GM18520 (cell line): ENCODE measurements around the gene ZP3.
"Not testable (repeated sequence)": the region's sequence is repeated elsewhere in the genome, so short reads cannot be mapped to it uniquely, and the experiment has no call there.

ENCODE experiments used
- ATAC-seq: cut with Tn5 transposase; IDR thresholded peaks from one replicate; pipeline ENCODE4 v1.9.1; 2021; ENCODE audit not compliant: unreplicated experiment

Gene ZP3

DNA sequence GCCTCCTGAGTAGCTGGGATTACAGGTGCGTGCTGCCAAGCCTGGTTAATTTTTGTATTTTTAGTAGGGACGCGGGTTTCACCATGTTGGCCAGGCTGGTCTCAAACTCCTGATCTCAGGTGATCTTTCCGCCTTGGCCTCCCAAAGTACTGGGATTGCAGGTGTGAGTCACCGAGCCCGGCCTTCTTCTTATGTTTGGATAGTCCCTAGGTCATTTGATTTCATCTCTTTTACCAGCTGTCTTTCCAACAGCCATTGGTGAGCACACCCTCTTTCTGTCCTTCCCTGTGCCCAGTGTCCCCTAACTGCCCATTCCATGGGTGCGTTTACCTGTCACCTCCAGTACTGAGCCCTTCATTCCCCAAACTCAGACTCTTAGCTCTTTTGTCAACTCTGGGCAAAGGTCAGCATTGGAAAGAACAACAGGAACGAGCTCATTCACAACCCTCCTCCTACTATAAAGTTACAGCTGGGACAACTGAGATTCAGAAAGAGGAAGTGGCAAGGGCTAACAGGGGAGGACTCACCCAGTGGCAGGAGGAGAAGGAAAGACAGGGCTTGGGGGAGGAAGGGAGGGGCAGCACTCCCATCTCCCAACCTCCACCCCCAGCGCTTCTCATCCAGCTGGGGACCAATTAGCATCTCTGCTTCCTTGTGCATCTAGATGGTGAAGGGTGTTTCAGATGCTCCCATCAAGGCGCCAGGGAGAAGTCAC is 20.8 kb upstream of the ZP3 start:
- ATAC-seq = no peak

DNA sequence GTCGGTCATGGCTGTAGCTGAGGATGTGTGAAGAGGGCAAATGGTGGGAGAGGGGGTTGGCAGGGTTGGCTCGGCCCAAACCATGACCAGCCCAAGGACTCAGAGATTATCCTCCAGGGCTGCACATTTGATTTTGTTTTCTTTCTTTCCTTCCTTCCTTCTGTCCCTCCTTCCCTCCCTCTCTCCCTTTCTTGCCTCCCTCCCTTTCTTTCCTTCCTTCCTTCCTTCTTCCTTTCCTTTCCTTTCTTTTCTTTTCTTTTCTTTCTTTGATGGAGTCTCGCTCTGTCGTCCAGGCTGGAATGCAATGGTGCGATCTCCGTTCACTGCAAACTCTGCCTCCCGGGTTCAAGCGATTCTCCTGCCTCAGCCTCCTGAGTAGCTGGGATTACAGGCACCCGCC is 19.0 kb upstream of the ZP3 start:
- ATAC-seq = no peak

DNA sequence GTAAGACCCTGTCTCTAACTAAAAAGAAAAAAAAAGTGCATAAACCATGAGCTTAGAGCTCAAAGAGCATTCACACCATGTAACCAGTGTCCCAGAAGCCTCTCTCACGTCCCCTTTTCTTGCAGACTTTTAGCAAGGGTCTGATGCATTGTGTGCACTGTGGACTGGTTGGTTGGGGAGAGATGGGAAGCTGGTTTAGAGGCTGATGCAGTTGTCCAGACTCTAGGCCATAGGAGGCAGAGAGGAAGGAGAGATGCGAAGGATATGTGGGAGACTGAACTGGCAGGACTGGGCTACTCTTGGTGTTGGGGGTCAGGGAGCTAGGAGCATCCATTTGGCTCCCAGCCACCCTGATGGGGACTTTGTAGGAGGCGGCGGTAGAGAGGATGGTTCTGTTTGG is 17.0 kb upstream of the ZP3 start:
- no peak for ATAC-seq

DNA sequence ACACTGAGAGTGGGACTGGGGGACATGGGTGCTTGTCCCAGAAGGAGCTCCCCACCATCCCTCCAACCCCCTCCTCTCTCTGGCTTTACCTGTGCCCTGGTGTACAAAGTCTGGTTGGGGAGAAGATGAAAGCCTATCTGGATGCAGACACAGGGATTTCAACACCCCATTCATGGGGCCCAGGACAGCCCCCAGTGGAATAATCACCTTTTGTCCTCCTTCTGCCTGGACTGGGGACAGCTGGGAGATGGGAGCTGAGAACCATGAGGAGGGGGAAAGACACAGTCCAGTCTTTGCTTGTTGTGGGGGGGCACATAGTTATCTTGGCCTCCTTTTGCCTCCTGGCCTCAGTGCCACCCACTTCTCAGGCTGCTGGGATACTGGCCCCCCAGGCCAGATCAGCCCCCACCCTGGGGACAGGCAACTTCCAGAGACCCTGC is 16.6 kb upstream of the ZP3 start:
- no peak for ATAC-seq

DNA sequence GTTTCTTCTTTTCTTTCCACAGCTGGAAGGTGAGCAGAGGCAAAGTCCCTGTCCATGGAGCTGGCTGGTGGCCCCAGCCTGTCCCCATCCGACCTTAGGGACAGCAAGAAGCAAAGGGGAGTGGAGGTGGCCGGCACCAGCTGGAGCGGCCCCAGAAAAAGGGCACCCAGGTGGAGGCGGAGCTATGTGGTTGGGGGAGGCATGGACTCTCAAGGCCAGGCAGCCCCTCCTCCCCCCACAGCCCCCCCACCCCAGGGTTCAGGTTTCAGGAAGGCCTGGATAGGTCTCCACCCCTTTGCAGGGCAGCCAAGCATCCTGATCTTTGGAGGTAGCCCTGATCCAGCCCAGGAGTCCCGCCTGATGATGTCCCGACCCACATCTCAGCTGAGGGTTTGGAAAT is 15.2 kb upstream of the ZP3 start, which contains the start of gene SSC4D:
Gene SSC4D, minus strand, starts transcription at position 161 of the 400 bp plus-strand sequence. CDS start 5,258 bp downstream, outside the sequence.
- no peak for ATAC-seq

DNA sequence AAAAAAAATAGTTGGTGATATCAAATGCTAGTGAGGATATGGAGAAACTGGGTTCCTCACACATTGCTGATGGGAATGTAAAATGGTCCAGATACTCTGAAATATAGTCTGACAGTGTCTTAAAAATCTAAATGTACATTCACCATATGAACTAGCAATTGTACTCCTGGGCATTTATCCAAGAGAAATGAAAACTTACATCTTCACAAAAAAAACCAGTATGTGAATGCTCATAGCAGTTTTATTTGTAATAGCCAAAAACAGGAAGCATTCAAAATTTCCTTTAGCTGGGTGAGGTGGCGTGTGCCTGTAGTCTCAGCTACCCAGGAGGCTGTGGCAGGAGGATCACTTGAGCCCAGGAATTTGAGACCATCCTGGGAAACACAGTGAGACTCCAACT is 13.1 kb upstream of the ZP3 start:
- no peak for ATAC-seq

DNA sequence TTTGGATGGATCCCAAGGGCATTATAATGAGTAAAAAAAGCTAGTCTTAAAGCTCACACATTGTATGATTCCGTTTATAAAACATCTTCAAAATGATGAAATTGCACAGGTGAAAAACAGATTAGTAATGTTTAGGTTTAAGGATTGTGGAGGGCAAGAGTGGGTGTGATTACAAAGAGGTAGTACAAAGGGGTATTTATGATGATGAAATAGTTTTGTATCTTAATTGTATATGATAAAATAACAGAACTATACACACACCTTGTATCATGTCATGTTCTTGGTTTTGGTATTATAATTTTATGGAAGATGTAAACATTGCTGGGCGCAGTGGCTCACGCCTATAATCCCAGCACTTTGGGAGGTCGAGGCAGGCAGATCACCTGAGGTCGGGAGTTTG is 12.5 kb upstream of the ZP3 start:
- no peak for ATAC-seq

DNA sequence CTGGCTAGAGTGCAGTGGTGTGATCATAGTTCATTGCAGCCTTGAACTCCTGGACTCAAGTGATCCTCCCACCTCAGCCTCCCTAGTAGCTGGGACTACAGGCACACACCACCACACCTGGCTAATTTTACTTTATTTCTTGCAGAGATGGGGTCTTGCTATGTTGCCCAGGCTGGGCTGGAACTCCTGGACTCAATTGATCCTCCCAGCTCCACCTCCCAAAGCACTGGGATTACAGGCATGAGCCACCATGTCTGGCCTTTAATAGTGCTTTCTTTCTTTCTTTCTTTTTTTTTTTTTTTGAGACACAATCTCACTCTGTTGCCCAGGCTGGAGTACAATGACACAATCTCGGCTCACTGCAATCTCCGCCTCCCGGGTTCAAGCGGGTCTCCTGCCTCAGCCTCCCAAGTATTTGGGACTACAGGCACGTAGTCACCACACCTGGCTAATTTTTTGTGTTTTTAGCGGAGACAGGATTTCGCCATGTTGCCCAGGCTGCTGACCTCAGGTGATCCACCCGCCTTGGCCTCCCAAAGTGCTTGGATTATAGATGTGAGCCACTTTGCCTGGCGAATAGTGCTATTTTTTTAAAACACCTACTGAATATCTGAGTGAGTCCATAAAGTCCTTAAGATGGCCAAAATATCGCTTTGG is 7.0 kb upstream of the ZP3 start:
- ATAC-seq = not testable (repeated sequence)

DNA sequence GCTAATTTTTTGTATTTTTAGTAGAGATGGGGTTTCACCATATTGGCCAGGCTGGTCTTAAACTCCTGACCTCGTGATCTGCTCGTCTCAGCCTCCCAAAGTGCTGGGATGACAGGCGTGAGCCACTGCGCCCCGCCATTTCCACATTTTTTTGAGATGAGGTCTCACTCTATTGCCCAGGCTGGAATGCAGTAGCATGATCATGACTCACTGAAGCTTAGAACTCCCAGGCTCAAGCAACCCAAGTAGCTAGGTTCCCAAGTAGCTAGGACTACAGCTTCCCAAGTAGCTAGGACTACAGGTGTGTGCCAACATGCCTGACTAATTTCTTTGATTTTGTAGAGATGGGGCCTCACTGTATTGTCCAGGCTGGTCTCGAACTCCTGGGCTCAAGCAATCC is 3.7 kb upstream of the ZP3 start:
- ATAC-seq = not testable (repeated sequence)

DNA sequence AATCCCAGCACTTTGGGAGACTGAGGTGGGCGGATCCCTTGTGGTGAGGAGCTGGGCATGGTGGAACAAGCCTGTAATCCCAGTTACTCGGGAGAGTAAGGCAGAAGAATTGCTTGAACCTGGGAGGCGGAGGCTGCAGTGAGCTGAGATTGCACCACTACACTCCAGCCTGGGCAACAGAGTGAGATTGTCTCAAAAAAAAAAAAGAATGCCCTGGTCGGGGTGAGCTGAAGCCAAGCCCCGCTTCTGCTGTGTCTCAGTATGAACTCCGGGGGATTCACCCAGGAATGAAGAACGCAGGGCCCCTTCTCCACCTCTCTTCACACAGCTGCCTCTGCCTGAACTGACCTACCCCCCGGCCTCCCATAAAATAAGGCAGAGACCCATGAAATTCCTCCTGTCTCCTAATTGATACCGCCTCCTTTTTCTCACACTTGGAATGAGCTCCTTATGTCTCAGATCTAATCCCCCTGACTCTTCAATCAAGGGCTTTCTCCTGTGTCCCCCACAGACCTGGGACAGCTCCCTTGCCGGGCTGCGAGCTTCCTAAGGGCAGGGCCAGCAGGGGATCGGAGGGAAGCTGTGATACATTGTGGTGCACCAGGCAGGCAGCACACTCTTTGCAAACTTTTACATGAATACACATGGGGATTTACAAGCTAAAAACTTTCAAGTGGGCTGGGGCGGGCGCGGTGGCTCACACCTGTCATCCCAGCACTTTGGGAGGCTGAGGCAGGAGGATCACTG is 911 bp upstream of the ZP3 start:
- ATAC-seq = no peak

DNA sequence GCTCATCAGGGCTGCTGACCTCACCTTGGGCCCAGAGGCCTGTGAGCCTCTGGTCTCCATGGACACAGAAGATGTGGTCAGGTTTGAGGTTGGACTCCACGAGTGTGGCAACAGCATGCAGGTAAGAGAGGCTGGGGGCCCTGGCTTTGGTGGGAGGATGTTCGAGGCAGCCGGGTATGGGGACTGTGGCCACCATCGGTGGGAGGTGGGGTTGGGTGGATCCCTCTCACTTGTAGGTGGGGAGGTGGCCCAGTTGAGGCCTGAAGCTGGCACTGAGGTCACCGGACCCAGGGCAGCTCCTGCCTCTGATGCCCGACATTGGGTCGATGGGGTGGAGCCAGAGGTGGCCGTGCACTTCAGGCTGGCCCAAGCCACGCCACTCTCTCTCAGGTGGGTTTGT is 406 bp downstream of the ZP3 start:
- ATAC-seq = no peak

DNA sequence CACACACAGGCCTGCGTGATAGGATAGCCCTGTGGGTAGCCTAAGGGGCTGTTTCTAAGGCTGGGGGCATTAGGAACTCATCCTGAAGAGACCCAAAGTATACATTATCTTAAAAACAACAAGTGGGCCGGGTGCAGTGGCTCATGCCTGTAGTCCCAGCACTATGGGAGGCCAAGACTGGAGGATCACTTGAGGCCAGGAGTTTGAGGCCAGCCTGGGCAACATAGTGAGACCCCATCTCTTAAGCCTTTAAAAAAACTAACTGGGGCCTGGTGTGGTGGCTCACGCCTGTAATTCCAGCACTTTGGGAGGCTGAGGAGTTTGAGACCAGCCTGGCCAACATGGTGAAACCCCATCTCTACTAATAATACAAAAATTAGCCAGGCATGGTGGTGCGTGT is 808 bp downstream of the ZP3 start:
- ATAC-seq = not testable (repeated sequence)

DNA sequence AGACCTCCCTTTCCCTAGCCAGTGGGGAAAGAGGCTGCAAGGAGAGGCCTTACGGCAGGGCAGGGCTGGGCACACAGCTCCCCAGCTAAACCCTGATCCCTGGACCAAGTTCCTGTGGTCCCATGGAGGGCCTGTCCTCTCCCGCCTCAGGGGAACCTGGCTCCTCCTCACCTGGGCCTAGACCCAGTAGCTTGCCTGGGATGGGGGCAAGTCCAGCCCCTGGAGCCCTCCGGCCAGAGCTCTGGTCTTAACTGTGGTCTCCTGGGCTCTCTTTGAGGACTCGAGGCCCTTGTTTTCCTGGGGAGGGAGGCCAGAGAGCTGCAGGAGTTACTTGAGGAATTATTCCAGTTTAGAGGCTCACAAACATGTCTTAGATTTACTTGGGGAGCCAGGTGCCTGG is 1.5 kb downstream of the ZP3 start:
- no peak for ATAC-seq

DNA sequence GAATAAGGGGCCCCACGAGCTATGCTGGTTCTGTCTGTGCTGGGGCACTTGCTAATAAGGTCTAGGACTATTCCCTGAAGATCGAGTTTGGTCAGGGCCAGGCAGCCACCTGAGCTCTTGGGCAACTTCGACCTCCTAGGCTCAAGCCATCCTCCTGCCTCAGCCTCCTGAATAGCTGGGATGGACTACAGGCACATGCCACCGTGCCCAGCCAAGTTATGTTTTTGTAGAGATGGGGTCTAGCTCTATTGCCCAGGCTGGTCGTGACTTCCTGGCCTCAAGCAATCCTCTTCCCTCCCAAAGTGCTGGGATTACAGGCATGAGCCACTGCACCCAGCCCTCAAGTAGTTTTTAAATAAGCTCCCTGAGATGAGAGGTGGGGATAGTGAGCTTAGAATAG is 2.9 kb downstream of the ZP3 start:
- ATAC-seq = no peak

DNA sequence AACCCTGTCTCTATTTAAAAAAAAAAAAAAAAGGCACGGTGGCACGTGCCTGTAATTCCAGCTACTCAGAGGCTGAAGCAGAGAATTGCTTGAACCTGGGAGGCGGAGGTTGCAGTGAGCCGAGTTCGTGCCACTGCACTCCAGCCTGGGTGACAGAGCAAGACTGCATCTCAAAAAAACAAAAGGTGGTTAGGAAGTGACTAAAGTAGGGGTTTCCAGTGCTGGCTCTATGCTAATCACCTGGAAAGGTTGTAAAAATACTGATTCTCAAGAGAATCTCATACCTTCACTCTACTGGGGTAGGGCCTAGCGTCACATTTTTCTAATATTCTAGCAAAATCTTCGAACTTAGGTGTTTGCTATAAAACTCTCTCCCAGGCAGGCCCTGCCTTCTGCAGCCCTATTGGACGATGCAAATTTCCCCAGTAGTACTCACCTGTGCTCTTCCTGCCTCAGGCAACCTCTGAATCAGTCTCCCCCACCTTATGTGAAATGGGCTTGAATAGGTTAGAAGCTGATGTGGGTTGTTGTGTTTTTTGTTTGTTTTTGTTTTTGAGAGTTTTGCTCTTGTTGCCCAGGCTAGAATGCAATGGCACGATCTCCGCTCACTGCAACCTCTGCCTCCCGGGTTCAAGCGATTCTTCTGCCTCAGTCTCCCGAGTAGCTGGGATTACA is 3.5 kb downstream of the ZP3 start:
- ATAC-seq = no peak

DNA sequence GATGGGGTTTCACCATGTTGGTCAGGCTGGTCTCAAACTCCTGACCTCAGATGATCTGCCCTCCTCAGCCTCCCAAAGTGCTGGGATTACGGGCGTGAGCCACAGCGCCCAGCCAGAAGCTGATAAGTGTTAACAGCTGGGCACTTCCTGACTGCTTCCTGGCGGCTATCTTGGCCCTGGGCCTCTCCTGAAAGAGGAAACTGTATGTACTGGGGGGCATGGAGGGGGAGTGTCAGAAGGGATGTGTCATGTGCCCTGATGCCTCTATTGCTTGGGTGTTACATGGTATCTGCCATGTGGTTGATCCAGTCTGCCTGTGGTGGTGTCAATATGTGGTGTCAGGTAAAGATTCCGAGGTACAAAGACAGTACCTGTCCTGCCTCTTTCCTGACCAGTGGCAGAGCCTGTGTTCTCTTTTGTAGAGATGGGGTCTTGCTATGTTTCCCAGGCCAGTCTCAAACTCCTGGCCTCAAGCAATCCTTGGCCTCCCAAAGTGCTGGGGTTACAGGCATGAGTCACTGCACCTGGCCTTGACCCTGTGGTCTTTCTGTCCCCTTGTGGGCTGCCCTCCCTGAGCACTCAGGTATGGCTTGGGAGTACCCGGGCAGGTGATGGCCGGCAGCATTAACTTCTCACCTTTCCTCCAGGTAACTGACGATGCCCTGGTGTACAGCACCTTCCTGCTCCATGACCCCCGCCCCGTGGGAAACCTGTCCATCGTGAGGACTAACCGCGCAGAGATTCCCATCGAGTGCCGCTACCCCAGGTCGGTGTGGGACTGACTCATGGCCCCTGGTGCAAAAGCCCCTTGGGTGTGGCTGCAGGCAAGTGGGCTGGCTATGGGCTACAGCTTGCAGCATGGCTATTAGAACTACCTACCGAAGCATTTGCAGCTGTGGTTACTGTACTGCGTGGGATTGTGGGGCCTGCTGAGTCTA is 4.4 kb downstream of the ZP3 start:
- ATAC-seq = no peak

DNA sequence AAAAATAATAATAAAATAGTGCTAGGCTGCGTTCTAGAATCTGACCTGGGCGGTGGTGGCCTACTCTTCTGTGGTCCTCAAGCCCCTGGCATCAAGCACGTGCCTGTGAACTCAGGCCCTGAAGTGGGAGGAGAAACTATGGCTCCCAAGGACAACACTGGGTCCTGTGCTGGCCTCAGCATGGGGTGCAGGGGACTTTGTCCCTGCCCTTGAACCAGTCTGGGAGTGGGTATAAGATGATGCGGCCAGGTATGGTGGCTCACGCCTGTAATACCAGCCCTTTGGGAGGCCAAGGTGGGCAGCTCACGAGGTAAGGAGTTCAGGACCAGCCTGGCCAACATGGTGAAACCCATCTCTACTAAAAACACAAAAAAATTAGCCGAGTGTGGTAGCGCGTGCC is 5.5 kb downstream of the ZP3 start:
- ATAC-seq = no peak

DNA sequence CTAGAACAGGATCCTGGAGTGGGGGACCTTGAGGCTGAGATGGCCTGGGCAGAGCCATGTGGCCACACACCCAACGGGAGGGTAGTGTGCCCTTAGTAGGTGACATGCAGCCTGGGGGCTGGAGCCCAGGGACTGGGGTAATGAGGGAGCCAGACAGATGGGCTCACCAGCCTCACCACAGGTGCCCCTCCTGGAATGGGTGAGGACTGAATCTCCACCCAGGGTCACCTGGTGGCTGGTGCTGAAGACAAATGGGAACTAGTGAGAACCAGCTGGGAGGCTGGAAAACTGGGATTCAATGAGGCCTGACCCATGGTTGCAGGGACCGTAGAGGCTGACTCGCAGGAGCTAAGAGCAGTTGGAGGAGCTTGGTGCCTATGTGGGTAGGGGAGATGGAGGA is 6.1 kb downstream of the ZP3 start:
- ATAC-seq = no peak

DNA sequence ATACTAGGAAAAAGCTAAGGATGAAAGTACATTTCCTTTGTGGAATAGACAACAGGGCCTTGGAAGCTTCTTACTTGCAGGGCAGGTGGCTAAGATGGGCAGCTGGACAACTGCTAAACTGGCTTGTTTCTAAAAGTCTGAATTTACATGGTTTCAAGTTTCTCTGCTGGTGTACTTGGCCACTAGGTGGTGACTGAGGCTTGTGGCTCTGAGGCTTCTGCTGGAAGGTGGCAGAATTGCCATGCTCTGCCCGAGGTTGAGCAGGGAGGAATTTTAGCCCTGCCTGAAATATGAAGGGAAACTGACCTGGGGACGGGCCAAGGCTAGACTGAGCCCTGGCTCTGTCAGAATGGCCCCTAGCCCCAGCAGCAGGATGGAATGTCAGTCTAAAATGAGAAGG is 13.1 kb downstream of the ZP3 start:
- ATAC-seq = peak; percentile 60

DNA sequence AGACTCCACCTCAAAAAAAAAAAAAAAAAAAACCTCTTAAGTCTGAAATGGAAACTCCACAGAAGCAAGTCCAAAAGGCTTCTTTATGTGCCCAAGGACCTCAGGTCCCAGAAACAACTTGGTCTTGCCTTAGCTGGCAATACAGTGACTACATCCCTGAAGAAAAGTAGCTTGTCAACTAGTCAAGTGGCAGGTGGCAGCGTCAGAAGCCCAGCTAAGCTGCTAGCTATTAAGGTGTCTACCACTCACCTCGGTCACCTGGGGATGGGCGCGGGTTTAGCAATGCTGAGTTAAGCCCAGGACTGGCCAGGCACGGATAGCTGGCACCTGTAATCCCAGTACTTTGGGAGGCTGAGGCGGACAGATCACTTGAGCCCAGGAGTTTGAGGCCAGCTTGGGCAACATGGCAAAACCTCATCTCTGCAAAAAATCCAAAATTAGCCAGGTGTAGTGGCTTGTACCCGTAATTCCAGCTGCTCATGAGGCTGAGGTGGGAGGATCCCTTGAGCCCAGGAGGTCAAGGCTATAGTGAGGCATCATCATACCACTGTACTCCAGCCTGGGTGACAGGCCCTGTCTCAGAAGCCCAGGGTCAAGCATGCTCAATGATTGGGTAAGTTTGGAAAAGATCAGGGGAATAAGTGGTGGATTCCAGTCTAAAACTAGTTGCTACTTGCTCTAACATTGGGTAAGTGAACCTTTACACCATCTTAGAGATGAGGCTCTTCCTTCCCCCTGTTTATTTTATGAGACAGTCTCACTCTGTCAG is 14.6 kb downstream of the ZP3 start:
- not testable (repeated sequence) for ATAC-seq
